ENCODE data around the gene ARHGAP23. TPM values are rescaled to one million over a fixed set of nuclear protein-coding genes. Genes with fewer than 3 reads are reported as not detected.

The ARHGAP23 gene
- total RNA-seq, 2 experiments from 2014 or later, result 0.73 TPM; not detected in 1

GRCh38 chr17:38509772-38510420 is 81.6 kb downstream of the ARHGAP23 start:
- H3K9me3 ChIP-seq (ENCODE audit: control insufficient read depth in 1 of 2, insufficient read depth in 1 of 2, low read length in 2 of 2), result peaks cover 0 to 10% of the 10 kb centered on the region in 2 experiments
- H3K4me3 ChIP-seq (ENCODE audit: low read length), result peak overlapping the region; percentile 22
- H3K4me3 Mint-ChIP-seq, result peak overlapping the region; percentile 78
- TF ChIP-seq CTCF (IDR thresholded peaks at IDR 0.05), result no peak
- no peak overlapping the region for H3K27ac Mint-ChIP-seq
- H3K27ac ChIP-seq (ENCODE audit: low read depth in 1 of 2, low read length in 2 of 2), result no peak overlapping the region
- DNase-seq (no peak), ATAC-seq (ENCODE audit: poor library complexity) (peak; percentile 21)
- POLR2A ChIA-PET, result no interaction called here
- peaks cover 26 to 27% of the 10 kb centered on the region in 2 experiments for H3K27me3 ChIP-seq (ENCODE audit: control insufficient read depth in 1 of 2, insufficient read depth in 2 of 2, low read length in 2 of 2)
- no peaks in the 10 kb centered on the region for H3K36me3 ChIP-seq (ENCODE audit: insufficient read depth, low read length)
- H3K4me1 Mint-ChIP-seq (ENCODE audit: low read depth), result peaks cover 5% of the 10 kb centered on the region
- peaks cover 49% of the 10 kb centered on the region for H3K27me3 Mint-ChIP-seq
- H3K9me3 Mint-ChIP-seq, result no peaks in the 10 kb centered on the region
- intact Hi-C loops (cut with DNase I, micrococcal nuclease), result no loop called here
- H3K4me1 ChIP-seq (ENCODE audit: insufficient read depth, low read length), result peaks cover 6% of the 10 kb centered on the region
- CTCF ChIA-PET, result interaction anchor here (0.6 to 1.0 kb wide), 3 partner anchors 15 to 161 kb away, joined by 3 to 5 read pairs (median 3); no protein-coding TSS in a partner anchor
- H3K36me3 Mint-ChIP-seq (ENCODE audit: low read depth), result no peaks in the 10 kb centered on the region

- CTCF ChIA-PET, result no interaction called here
- Mint-ChIP-seq H3K4me3 (no peak overlapping the region), H3K4me1 (ENCODE audit: low read depth) (peaks cover 5% of the 10 kb centered on the region), H3K36me3 (ENCODE audit: low read depth) (no peaks in the 10 kb centered on the region), H3K9me3 (no peaks in the 10 kb centered on the region), H3K27me3 (peaks cover 49% of the 10 kb centered on the region), H3K27ac (no peak overlapping the region)
- no peak overlapping the region for H3K27ac ChIP-seq (ENCODE audit: low read depth in 1 of 2, low read length in 2 of 2)
- no peaks in the 10 kb centered on the region for H3K36me3 ChIP-seq (ENCODE audit: insufficient read depth, low read length)
- ATAC-seq (ENCODE audit: poor library complexity), result no peak
- no peak overlapping the region for H3K4me3 ChIP-seq (ENCODE audit: low read length)
- H3K9me3 ChIP-seq (ENCODE audit: control insufficient read depth in 1 of 2, insufficient read depth in 1 of 2, low read length in 2 of 2), result peaks cover 0 to 10% of the 10 kb centered on the region in 2 experiments
- H3K4me1 ChIP-seq (ENCODE audit: insufficient read depth, low read length), result peaks cover 6% of the 10 kb centered on the region
- DNase-seq, result peak in 1 of 14 experiments; percentile 26
- TF ChIP-seq CTCF (IDR thresholded peaks at IDR 0.05), result no peak
- peaks cover 26 to 27% of the 10 kb centered on the region in 2 experiments for H3K27me3 ChIP-seq (ENCODE audit: control insufficient read depth in 1 of 2, insufficient read depth in 2 of 2, low read length in 2 of 2)
- intact Hi-C loops (cut with DNase I, micrococcal nuclease), result no loop called here
- POLR2A ChIA-PET, result no interaction called here
Observed at GRCh38 chr17:38510421-38511149, 82.3 kb downstream of the ARHGAP23 start.

- H3K36me3 Mint-ChIP-seq (ENCODE audit: low read depth), result no peaks in the 10 kb centered on the region
- H3K4me3 ChIP-seq (ENCODE audit: low read length), result no peak overlapping the region
- H3K27ac ChIP-seq (ENCODE audit: low read depth in 1 of 2, low read length in 2 of 2), result no peak overlapping the region
- H3K27me3 Mint-ChIP-seq, result peaks cover 49% of the 10 kb centered on the region
- ATAC-seq (ENCODE audit: poor library complexity), result no peak
- peak overlapping the region; percentile 8 for H3K4me3 Mint-ChIP-seq
- H3K9me3 Mint-ChIP-seq, result no peaks in the 10 kb centered on the region
- peaks cover 6% of the 10 kb centered on the region for H3K4me1 ChIP-seq (ENCODE audit: insufficient read depth, low read length)
- no peak for DNase-seq
- no peak overlapping the region for H3K27ac Mint-ChIP-seq
- H3K9me3 ChIP-seq (ENCODE audit: control insufficient read depth in 1 of 2, insufficient read depth in 1 of 2, low read length in 2 of 2), result peaks cover 0 to 10% of the 10 kb centered on the region in 2 experiments
- peaks cover 26 to 27% of the 10 kb centered on the region in 2 experiments for H3K27me3 ChIP-seq (ENCODE audit: control insufficient read depth in 1 of 2, insufficient read depth in 2 of 2, low read length in 2 of 2)
- ChIA-PET POLR2A (no interaction called here), CTCF (no interaction called here)
- TF ChIP-seq CTCF (IDR thresholded peaks at IDR 0.05), result no peak
- intact Hi-C loops (cut with DNase I, micrococcal nuclease), result no loop called here
- no peaks in the 10 kb centered on the region for H3K36me3 ChIP-seq (ENCODE audit: insufficient read depth, low read length)
- H3K4me1 Mint-ChIP-seq (ENCODE audit: low read depth), result peaks cover 5% of the 10 kb centered on the region
Observed at GRCh38 chr17:38511150-38512108, 83.2 kb downstream of the ARHGAP23 start.

All from CD4-positive, alpha-beta T cell (primary cell).